ENCODE data around the gene CALML6. TPM values are rescaled to one million over a fixed set of nuclear protein-coding genes. Genes with fewer than 3 reads are reported as not detected.
A peak's percentile ranks its signal among the peaks of the same experiment; 100 is the strongest.

The CALML6 gene
- total RNA-seq, 1 experiment from 2014 or later, result 1.7 TPM

DNA sequence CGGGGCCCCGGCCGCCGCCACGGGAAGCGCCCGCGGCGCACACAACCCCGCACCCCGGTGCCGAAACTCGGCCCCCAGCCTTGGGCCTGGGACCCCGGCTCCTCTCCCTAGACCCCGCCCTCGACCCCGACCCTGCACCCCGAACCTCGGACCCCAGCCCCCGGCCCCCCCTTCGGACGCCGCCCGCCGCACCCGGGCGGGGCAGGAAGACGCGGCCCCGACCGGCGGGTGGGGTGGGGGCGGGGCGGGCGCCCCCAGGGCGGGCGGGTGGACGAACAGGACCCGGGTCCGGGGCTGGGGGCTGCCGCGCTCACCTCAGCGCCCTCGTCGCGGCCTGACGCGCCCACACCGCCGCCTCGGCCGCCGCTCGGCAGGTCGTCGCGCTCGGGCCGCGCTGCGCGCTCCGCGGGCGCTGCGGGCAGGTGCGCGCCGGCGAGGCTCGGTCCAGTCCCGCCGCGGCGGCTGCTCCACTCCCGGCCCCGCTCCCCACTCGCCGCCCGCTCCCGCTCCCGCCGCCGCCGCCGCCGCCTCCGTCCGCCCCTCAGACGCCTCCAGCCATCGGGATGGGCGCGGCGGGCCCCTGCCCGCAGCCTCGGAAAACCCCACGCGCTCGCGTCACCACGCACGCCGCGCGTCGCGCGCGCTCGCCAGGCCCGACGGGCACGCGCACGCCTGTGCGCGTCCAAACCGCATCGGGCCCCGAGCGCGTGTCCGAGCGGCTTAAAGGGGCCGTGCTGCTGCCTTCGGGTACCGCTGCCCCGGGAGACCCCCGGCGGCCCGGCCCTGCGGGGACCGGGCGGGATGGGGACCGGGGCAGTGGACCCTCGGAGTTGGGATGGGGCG is 24.3 kb upstream of the CALML6 start, which contains the start of gene GNB1:
TSS of gene GNB1 (minus strand) at position 582 of the 843 bp plus-strand sequence. CDS start 65,634 bp downstream, outside the sequence.
- Histone ChIP-seq H3K14ac (ENCODE audit: insufficient read depth, low read length) (peak within 1 kb of the TSS; percentile 98), H3K79me2 (ENCODE audit: insufficient read depth, low read length) (peaks cover 40% of the 10 kb centered on the region), H3T11ph (ENCODE audit: low read length) (no peak within 1 kb of the TSS), H4K91ac (ENCODE audit: insufficient read length, low read depth, low read length) (no peak within 1 kb of the TSS), H3K4ac (ENCODE audit: low read depth, low read length) (peak within 1 kb of the TSS; percentile 27; the same call in 1 of the 2 replicates), H2BK5ac (ENCODE audit: insufficient read length, low read length) (no peak within 1 kb of the TSS), H4K5ac (ENCODE audit: insufficient read length, low read depth, low read length) (peak within 1 kb of the TSS; percentile 50), H4K20me1 (ENCODE audit: control insufficient read depth, insufficient read depth, insufficient read length) (no peaks in the 10 kb centered on the region), H3K23me2 (ENCODE audit: insufficient read length, low read depth, low read length, poor library complexity, severe bottlenecking) (peaks cover 6% of the 10 kb centered on the region), H3K27ac (ENCODE audit: insufficient read length, low read depth, low read length) (no peak within 1 kb of the TSS), H2BK120ac (ENCODE audit: low read depth, low read length, poor library complexity, severe bottlenecking) (no peak within 1 kb of the TSS), H3K18ac (ENCODE audit: insufficient read length, low read depth, low read length) (peak within 1 kb of the TSS; percentile 87), H3K4me2 (ENCODE audit: insufficient read depth, insufficient read length, low read length) (peak within 1 kb of the TSS; percentile 75), H3K4me1 (ENCODE audit: insufficient read depth, low read length) (peaks cover 5% of the 10 kb centered on the region; the same call in 1 of the 2 replicates), H3K27me3 (ENCODE audit: insufficient read depth, low read length) (no peaks in the 10 kb centered on the region; the same call in none of the 2 replicates), H3K79me1 (ENCODE audit: insufficient read depth, low read depth, low read length, poor library complexity, severe bottlenecking) (no peaks in the 10 kb centered on the region), H2BK12ac (ENCODE audit: insufficient read length, low read depth, low read length) (peak within 1 kb of the TSS; percentile 67), H3K56ac (ENCODE audit: insufficient read length, low read depth, low read length) (no peak within 1 kb of the TSS), H2AFZ (ENCODE audit: low read length) (no peak within 1 kb of the TSS), H3K9me3 (ENCODE audit: control insufficient read depth, low read depth, low read length) (no peaks in the 10 kb centered on the region), H2AK5ac (ENCODE audit: insufficient read length, low read length) (no peak within 1 kb of the TSS), H3K9ac (ENCODE audit: extremely low read depth, insufficient read length, low read length) (peak within 1 kb of the TSS; percentile 91), H2BK15ac (ENCODE audit: low read depth, low read length) (no peak within 1 kb of the TSS), H4K8ac (replicated peaks; ENCODE audit: insufficient read length, low read depth, low read length) (no peak within 1 kb of the TSS), H3K23ac (ENCODE audit: insufficient read length, low read depth, low read length) (no peak within 1 kb of the TSS), H2BK20ac (ENCODE audit: low read depth, low read length, poor library complexity, severe bottlenecking) (no peak within 1 kb of the TSS)
- peak; percentile 73 for DNase-seq
- H3K4me3 Mint-ChIP-seq, result peak within 1 kb of the TSS; percentile 76 to 86
- H3K36me3 Mint-ChIP-seq (ENCODE audit: insufficient read depth in 1 of 3, low read depth in 3 of 3), result peaks cover 8 to 15% (median 12%) of the 10 kb centered on the region in 3 experiments; a peak in 6 of 7 replicates
- peaks cover 2% of the 10 kb centered on the region; the same call in 1 of the 2 replicates for H3K27me3 Mint-ChIP-seq (ENCODE audit: low read depth)
- no CpG with 5 or more reads among the region's 137 CpGs for WGBS (ENCODE audit: extremely low coverage, insufficient read length, low lambda C conversion rate)
- peaks cover 0 to 5% of the 10 kb centered on the region in 2 experiments; a peak in 2 of 5 replicates for H3K9me3 Mint-ChIP-seq
- H3K4me1 Mint-ChIP-seq, result peaks cover 43 to 44% of the 10 kb centered on the region in 2 experiments
- TF ChIP-seq, protein P1, sequence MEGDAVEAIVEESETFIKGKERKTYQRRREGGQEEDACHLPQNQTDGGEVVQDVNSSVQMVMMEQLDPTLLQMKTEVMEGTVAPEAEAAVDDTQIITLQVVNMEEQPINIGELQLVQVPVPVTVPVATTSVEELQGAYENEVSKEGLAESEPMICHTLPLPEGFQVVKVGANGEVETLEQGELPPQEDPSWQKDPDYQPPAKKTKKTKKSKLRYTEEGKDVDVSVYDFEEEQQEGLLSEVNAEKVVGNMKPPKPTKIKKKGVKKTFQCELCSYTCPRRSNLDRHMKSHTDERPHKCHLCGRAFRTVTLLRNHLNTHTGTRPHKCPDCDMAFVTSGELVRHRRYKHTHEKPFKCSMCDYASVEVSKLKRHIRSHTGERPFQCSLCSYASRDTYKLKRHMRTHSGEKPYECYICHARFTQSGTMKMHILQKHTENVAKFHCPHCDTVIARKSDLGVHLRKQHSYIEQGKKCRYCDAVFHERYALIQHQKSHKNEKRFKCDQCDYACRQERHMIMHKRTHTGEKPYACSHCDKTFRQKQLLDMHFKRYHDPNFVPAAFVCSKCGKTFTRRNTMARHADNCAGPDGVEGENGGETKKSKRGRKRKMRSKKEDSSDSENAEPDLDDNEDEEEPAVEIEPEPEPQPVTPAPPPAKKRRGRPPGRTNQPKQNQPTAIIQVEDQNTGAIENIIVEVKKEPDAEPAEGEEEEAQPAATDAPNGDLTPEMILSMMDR (conservative IDR thresholded peaks at IDR 0.05), result no peak
- peak within 1 kb of the TSS in 2 of 3 experiments; percentile 25 to 70; a peak in 2 of 7 replicates for H3K27ac Mint-ChIP-seq

All from H9 (cell line).